Measurements from ENCODE around the gene PHYKPL. TPM values are rescaled to one million over a fixed set of nuclear protein-coding genes. Genes with fewer than 3 reads are reported as not detected.

Gene PHYKPL
- total RNA-seq, 1 experiment from 2014 or later, result 48.8 TPM

DNA sequence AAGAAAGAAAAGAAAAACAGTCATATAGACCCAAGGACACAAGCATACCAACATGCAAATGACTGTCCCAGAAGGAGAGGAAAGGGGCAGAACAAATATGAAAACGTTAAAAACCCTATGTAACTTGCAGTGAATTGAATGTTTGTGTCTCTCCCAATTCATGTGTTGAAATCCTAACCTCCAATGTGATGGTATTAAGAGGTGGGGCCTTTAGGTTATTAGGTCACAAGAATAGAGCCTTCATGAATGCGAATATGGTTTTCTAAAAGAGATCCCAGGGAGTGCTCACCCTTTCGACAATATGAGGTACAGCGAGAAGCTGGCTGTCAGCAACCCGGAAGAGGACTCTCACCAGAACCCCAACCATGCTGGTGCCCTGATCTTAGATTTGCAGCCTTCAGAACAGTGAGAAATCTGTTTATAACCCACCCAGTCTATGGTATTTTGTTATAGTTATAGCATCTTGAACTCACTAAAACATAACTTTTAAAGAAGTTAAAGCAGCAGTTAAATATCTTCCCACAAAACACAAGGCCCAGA lies 14.3 kb downstream of the PHYKPL start:
- Histone ChIP-seq H4K20me1 (ENCODE audit: control insufficient read depth, insufficient read depth, insufficient read length) (no peaks in the 10 kb centered on the region), H4K91ac (ENCODE audit: insufficient read length, low read depth, low read length) (no peak overlapping the region), H3K27me3 (ENCODE audit: insufficient read depth, low read length) (no peaks in the 10 kb centered on the region), H2BK12ac (ENCODE audit: insufficient read length, low read depth, low read length) (no peak overlapping the region), H3K18ac (ENCODE audit: insufficient read length, low read depth, low read length) (no peak overlapping the region), H4K5ac (ENCODE audit: insufficient read length, low read depth, low read length) (no peak overlapping the region), H2BK20ac (ENCODE audit: low read depth, low read length, poor library complexity, severe bottlenecking) (no peak overlapping the region), H3K23ac (ENCODE audit: insufficient read length, low read depth, low read length) (no peak overlapping the region), H3K9ac (ENCODE audit: extremely low read depth, insufficient read length, low read length) (no peak overlapping the region), H3K56ac (ENCODE audit: insufficient read length, low read depth, low read length) (no peak overlapping the region), H3K79me1 (ENCODE audit: insufficient read depth, low read depth, low read length, poor library complexity, severe bottlenecking) (no peaks in the 10 kb centered on the region), H3K4ac (ENCODE audit: low read depth, low read length) (no peak overlapping the region), H2BK120ac (ENCODE audit: low read depth, low read length, poor library complexity, severe bottlenecking) (no peak overlapping the region), H2AFZ (ENCODE audit: low read length) (no peak overlapping the region), H3K79me2 (ENCODE audit: insufficient read depth, low read length) (no peaks in the 10 kb centered on the region), H3K9me3 (ENCODE audit: control insufficient read depth, low read depth, low read length) (no peaks in the 10 kb centered on the region), H2BK15ac (ENCODE audit: low read depth, low read length) (no peak overlapping the region), H4K8ac (replicated peaks; ENCODE audit: insufficient read length, low read depth, low read length) (no peak overlapping the region), H2AK5ac (ENCODE audit: insufficient read length, low read length) (no peak overlapping the region), H3K4me2 (ENCODE audit: insufficient read depth, insufficient read length, low read length) (no peak overlapping the region), H3K23me2 (ENCODE audit: insufficient read length, low read depth, low read length, poor library complexity, severe bottlenecking) (no peaks in the 10 kb centered on the region), H3K4me1 (ENCODE audit: insufficient read depth, low read length) (peaks cover 2% of the 10 kb centered on the region; the same call in 1 of the 2 replicates), H3K27ac (ENCODE audit: insufficient read length, low read depth, low read length) (no peak overlapping the region), H3K14ac (ENCODE audit: insufficient read depth, low read length) (no peak overlapping the region), H2BK5ac (ENCODE audit: insufficient read length, low read length) (no peak overlapping the region), H3T11ph (ENCODE audit: low read length) (no peak overlapping the region)
- no CpG with 5 or more reads among the region's 5 CpGs for WGBS (ENCODE audit: extremely low coverage, insufficient read length, low lambda C conversion rate)
- DNase-seq, result no peak
- Mint-ChIP-seq H3K27ac (no peak overlapping the region), H3K27me3 (ENCODE audit: low read depth) (peaks cover 2% of the 10 kb centered on the region; the same call in 1 of the 2 replicates), H3K9me3 (no peaks in the 10 kb centered on the region), H3K4me3 (no peak overlapping the region), H3K4me1 (peaks cover 17 to 21% of the 10 kb centered on the region in 2 experiments), H3K36me3 (ENCODE audit: insufficient read depth in 1 of 3, low read depth in 3 of 3) (peaks cover 36 to 88% (median 78%) of the 10 kb centered on the region in 3 experiments; a peak in 6 of 7 replicates)
- TF ChIP-seq, protein P1, sequence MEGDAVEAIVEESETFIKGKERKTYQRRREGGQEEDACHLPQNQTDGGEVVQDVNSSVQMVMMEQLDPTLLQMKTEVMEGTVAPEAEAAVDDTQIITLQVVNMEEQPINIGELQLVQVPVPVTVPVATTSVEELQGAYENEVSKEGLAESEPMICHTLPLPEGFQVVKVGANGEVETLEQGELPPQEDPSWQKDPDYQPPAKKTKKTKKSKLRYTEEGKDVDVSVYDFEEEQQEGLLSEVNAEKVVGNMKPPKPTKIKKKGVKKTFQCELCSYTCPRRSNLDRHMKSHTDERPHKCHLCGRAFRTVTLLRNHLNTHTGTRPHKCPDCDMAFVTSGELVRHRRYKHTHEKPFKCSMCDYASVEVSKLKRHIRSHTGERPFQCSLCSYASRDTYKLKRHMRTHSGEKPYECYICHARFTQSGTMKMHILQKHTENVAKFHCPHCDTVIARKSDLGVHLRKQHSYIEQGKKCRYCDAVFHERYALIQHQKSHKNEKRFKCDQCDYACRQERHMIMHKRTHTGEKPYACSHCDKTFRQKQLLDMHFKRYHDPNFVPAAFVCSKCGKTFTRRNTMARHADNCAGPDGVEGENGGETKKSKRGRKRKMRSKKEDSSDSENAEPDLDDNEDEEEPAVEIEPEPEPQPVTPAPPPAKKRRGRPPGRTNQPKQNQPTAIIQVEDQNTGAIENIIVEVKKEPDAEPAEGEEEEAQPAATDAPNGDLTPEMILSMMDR (conservative IDR thresholded peaks at IDR 0.05), result no peak
